Measurements from ENCODE around the gene NEO1.

The NEO1 gene

GRCh38 chr15:73334086-73334485, 281.8 kb downstream of the NEO1 start:
- no peak for DNase-seq

- no peak for DNase-seq
Measured at GRCh38 chr15:73335026-73335425, 282.8 kb downstream of the NEO1 start.

- no peak for DNase-seq
Measured at GRCh38 chr15:73335471-73335870, 283.2 kb downstream of the NEO1 start.

GRCh38 chr15:73336756-73337155, 284.5 kb downstream of the NEO1 start:
- no peak for DNase-seq

GRCh38 chr15:73337187-73337586, 284.9 kb downstream of the NEO1 start:
- DNase-seq, result no peak

GRCh38 chr15:73338058-73338457, 285.8 kb downstream of the NEO1 start:
- DNase-seq, result no peak

- DNase-seq, result no peak
Measured at GRCh38 chr15:73338606-73339374, 286.5 kb downstream of the NEO1 start.

GRCh38 chr15:73340502-73341192, 288.4 kb downstream of the NEO1 start:
- DNase-seq, result no peak

- no peak for DNase-seq
Measured at GRCh38 chr15:73341886-73342600, 289.8 kb downstream of the NEO1 start.

GRCh38 chr15:73344056-73344455, 291.8 kb downstream of the NEO1 start:
- no peak for DNase-seq

GRCh38 chr15:73345658-73346057, 293.4 kb downstream of the NEO1 start:
- no peak for DNase-seq

- peak; percentile 17 to 49 (median 40) for DNase-seq
Measured at GRCh38 chr15:73346735-73347312, 294.6 kb downstream of the NEO1 start.

- DNase-seq, result no peak
Measured at GRCh38 chr15:73349191-73349590, 296.9 kb downstream of the NEO1 start.

- no peak for DNase-seq
Measured at GRCh38 chr15:73352082-73352481, 299.8 kb downstream of the NEO1 start.

GRCh38 chr15:73353734-73354133, 301.5 kb downstream of the NEO1 start:
- DNase-seq, result no peak

GRCh38 chr15:73354241-73354640, 302.0 kb downstream of the NEO1 start:
- no peak for DNase-seq
